ENCODE results near the gene SDCCAG8. TPM values are rescaled to one million over a fixed set of nuclear protein-coding genes. Genes with fewer than 3 reads are reported as not detected.

Gene SDCCAG8
- total and polyA plus RNA-seq, 2 experiments from 2014 or later: 28.0 to 66.7 TPM

- Histone ChIP-seq H3K9me2 (ENCODE audit: insufficient read depth) (no peaks in the 10 kb centered on the region), H3F3A (replicated peaks; ENCODE audit: low read depth) (no peaks in the 10 kb centered on the region), H3K4me1 (ENCODE audit: insufficient read depth) (peaks cover 10% of the 10 kb centered on the region; the same call in 1 of the 2 replicates), H3K27me3 (ENCODE audit: insufficient read depth) (no peaks in the 10 kb centered on the region), H4K20me1 (replicated peaks; ENCODE audit: insufficient read depth) (no peaks in the 10 kb centered on the region), H3K4me3 (no peak overlapping the region), H2AFZ (no peak overlapping the region), H3K79me2 (replicated peaks; ENCODE audit: insufficient read depth) (no peaks in the 10 kb centered on the region), H3K4me2 (no peak overlapping the region), H3K36me3 (ENCODE audit: insufficient read depth) (no peaks in the 10 kb centered on the region), H3K27ac (ENCODE audit: low read depth) (no peak overlapping the region)
- Mint-ChIP-seq H3K36me3 (ENCODE audit: low read depth) (no peaks in the 10 kb centered on the region; the same call in 2 of the 3 replicates), H3K27me3 (ENCODE audit: insufficient read depth, low read depth, poor library complexity) (no peaks in the 10 kb centered on the region), H3K4me1 (peaks cover 20% of the 10 kb centered on the region), H3K9me3 (no peaks in the 10 kb centered on the region; the same call in 2 of the 3 replicates), H3K4me3 (no peak overlapping the region), H3K27ac (no peak overlapping the region)
- TF ChIP-seq STAT1 (IDR thresholded peaks at IDR 0.05; ENCODE audit: unreplicated experiment) (no peak), EZH2 (IDR thresholded peaks at IDR 0.05; ENCODE audit: low read depth, unreplicated experiment) (no peak)
- ATAC-seq (no peak), DNase-seq (ENCODE audit: low spot score) (no peak)
These were observed 11.6 kb downstream of the SDCCAG8 start for GRCh38 chr1:243267471-243267880.

GRCh38 chr1:243267914-243268653 lies 12.2 kb downstream of the SDCCAG8 start:
- H3K4me1 Mint-ChIP-seq: peaks cover 20% of the 10 kb centered on the region
- no peaks in the 10 kb centered on the region for H3K79me2 ChIP-seq (replicated peaks; ENCODE audit: insufficient read depth)
- H3K36me3 Mint-ChIP-seq (ENCODE audit: low read depth): no peaks in the 10 kb centered on the region; the same call in 2 of the 3 replicates
- no peak for TF ChIP-seq NANOG (IDR thresholded peaks at IDR 0.05; ENCODE audit: borderline replicate concordance)
- no peak for TF ChIP-seq ZNF331 (CRISPR knock-in tag; IDR thresholded peaks at IDR 0.05; ENCODE audit: low read depth)
- no peak for TF ChIP-seq CREB1 (CRISPR knock-in tag; IDR thresholded peaks at IDR 0.05; ENCODE audit: low read depth)
- TF ChIP-seq, protein P1, sequence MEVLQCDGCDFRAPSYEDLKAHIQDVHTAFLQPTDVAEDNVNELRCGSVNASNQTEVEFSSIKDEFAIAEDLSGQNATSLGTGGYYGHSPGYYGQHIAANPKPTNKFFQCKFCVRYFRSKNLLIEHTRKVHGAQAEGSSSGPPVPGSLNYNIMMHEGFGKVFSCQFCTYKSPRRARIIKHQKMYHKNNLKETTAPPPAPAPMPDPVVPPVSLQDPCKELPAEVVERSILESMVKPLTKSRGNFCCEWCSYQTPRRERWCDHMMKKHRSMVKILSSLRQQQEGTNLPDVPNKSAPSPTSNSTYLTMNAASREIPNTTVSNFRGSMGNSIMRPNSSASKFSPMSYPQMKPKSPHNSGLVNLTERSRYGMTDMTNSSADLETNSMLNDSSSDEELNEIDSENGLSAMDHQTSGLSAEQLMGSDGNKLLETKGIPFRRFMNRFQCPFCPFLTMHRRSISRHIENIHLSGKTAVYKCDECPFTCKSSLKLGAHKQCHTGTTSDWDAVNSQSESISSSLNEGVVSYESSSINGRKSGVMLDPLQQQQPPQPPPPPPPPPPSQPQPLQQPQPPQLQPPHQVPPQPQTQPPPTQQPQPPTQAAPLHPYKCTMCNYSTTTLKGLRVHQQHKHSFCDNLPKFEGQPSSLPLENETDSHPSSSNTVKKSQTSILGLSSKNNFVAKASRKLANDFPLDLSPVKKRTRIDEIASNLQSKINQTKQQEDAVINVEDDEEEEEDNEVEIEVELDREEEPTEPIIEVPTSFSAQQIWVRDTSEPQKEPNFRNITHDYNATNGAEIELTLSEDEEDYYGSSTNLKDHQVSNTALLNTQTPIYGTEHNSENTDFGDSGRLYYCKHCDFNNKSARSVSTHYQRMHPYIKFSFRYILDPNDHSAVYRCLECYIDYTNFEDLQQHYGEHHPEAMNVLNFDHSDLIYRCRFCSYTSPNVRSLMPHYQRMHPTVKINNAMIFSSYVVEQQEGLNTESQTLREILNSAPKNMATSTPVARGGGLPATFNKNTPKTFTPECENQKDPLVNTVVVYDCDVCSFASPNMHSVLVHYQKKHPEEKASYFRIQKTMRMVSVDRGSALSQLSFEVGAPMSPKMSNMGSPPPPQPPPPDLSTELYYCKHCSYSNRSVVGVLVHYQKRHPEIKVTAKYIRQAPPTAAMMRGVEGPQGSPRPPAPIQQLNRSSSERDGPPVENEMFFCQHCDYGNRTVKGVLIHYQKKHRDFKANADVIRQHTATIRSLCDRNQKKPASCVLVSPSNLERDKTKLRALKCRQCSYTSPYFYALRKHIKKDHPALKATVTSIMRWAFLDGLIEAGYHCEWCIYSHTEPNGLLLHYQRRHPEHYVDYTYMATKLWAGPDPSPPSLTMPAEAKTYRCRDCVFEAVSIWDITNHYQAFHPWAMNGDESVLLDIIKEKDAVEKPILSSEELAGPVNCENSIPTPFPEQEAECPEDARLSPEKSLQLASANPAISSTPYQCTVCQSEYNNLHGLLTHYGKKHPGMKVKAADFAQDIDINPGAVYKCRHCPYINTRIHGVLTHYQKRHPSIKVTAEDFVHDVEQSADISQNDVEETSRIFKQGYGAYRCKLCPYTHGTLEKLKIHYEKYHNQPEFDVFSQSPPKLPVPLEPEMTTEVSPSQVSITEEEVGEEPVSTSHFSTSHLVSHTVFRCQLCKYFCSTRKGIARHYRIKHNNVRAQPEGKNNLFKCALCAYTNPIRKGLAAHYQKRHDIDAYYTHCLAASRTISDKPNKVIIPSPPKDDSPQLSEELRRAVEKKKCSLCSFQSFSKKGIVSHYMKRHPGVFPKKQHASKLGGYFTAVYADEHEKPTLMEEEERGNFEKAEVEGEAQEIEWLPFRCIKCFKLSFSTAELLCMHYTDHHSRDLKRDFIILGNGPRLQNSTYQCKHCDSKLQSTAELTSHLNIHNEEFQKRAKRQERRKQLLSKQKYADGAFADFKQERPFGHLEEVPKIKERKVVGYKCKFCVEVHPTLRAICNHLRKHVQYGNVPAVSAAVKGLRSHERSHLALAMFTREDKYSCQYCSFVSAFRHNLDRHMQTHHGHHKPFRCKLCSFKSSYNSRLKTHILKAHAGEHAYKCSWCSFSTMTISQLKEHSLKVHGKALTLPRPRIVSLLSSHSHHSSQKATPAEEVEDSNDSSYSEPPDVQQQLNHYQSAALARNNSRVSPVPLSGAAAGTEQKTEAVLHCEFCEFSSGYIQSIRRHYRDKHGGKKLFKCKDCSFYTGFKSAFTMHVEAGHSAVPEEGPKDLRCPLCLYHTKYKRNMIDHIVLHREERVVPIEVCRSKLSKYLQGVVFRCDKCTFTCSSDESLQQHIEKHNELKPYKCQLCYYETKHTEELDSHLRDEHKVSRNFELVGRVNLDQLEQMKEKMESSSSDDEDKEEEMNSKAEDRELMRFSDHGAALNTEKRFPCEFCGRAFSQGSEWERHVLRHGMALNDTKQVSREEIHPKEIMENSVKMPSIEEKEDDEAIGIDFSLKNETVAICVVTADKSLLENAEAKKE (CRISPR knock-in tag; IDR thresholded peaks at IDR 0.05): no peak
- TF ChIP-seq STAT1 (IDR thresholded peaks at IDR 0.05; ENCODE audit: unreplicated experiment): no peak
- no peak for TF ChIP-seq POLR2AphosphoS5 (IDR thresholded peaks at IDR 0.05; ENCODE audit: low read depth)
- TF ChIP-seq ZNF114 (CRISPR knock-in tag; IDR thresholded peaks at IDR 0.05): no peak
- TF ChIP-seq, protein P2, sequence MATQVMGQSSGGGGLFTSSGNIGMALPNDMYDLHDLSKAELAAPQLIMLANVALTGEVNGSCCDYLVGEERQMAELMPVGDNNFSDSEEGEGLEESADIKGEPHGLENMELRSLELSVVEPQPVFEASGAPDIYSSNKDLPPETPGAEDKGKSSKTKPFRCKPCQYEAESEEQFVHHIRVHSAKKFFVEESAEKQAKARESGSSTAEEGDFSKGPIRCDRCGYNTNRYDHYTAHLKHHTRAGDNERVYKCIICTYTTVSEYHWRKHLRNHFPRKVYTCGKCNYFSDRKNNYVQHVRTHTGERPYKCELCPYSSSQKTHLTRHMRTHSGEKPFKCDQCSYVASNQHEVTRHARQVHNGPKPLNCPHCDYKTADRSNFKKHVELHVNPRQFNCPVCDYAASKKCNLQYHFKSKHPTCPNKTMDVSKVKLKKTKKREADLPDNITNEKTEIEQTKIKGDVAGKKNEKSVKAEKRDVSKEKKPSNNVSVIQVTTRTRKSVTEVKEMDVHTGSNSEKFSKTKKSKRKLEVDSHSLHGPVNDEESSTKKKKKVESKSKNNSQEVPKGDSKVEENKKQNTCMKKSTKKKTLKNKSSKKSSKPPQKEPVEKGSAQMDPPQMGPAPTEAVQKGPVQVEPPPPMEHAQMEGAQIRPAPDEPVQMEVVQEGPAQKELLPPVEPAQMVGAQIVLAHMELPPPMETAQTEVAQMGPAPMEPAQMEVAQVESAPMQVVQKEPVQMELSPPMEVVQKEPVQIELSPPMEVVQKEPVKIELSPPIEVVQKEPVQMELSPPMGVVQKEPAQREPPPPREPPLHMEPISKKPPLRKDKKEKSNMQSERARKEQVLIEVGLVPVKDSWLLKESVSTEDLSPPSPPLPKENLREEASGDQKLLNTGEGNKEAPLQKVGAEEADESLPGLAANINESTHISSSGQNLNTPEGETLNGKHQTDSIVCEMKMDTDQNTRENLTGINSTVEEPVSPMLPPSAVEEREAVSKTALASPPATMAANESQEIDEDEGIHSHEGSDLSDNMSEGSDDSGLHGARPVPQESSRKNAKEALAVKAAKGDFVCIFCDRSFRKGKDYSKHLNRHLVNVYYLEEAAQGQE (IDR thresholded peaks at IDR 0.05; ENCODE audit: unreplicated experiment): no peak
- TF ChIP-seq JUNB (IDR thresholded peaks at IDR 0.05; ENCODE audit: unreplicated experiment): no peak
- TF ChIP-seq, protein P3, sequence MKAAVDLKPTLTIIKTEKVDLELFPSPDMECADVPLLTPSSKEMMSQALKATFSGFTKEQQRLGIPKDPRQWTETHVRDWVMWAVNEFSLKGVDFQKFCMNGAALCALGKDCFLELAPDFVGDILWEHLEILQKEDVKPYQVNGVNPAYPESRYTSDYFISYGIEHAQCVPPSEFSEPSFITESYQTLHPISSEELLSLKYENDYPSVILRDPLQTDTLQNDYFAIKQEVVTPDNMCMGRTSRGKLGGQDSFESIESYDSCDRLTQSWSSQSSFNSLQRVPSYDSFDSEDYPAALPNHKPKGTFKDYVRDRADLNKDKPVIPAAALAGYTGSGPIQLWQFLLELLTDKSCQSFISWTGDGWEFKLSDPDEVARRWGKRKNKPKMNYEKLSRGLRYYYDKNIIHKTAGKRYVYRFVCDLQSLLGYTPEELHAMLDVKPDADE (IDR thresholded peaks at IDR 0.05): no peak

More at GRCh38 chr1:243267914-243268653, 12.2 kb downstream of the SDCCAG8 start:
- no peak overlapping the region for H3K27ac Mint-ChIP-seq
- H3K4me3 Mint-ChIP-seq: no peak overlapping the region
- H3K27me3 Mint-ChIP-seq (ENCODE audit: insufficient read depth, low read depth, poor library complexity): no peaks in the 10 kb centered on the region
- Histone ChIP-seq H3K36me3 (ENCODE audit: insufficient read depth) (no peaks in the 10 kb centered on the region), H3K4me3 (no peak overlapping the region), H3K27me3 (ENCODE audit: insufficient read depth) (no peaks in the 10 kb centered on the region), H2AFZ (no peak overlapping the region), H3K27ac (ENCODE audit: low read depth) (no peak overlapping the region), H3F3A (replicated peaks; ENCODE audit: low read depth) (no peaks in the 10 kb centered on the region), H4K20me1 (replicated peaks; ENCODE audit: insufficient read depth) (no peaks in the 10 kb centered on the region), H3K9me2 (ENCODE audit: insufficient read depth) (no peaks in the 10 kb centered on the region), H3K4me2 (no peak overlapping the region), H3K4me1 (ENCODE audit: insufficient read depth) (peaks cover 10% of the 10 kb centered on the region; the same call in 1 of the 2 replicates)
- H3K9me3 Mint-ChIP-seq: no peaks in the 10 kb centered on the region; the same call in 2 of the 3 replicates
- ATAC-seq (no peak), DNase-seq (ENCODE audit: low spot score) (no peak)

All from GM23338 (cell line).